Measurements from ENCODE around the gene THOC7.

DNA sequence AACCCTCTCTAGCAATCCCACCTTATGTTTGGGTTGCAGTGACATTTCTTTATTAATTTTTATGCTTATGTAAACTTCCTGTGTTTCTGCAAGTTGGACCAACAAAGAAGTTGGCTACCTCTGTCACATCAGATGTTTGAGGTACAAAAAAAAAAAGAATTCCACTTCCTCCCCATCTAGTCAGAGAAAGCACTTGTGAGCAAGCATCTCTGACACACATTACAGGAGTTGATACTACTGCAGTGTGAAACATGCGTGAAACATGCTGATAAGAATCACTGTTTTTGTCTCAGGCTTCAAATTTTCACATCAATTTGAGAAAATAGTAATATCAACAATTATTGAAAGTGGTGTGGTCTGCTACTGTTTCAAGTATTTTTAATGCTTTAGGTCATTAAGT, 47.3 kb upstream of the THOC7 start:
- TF ChIP-seq, protein P1, sequence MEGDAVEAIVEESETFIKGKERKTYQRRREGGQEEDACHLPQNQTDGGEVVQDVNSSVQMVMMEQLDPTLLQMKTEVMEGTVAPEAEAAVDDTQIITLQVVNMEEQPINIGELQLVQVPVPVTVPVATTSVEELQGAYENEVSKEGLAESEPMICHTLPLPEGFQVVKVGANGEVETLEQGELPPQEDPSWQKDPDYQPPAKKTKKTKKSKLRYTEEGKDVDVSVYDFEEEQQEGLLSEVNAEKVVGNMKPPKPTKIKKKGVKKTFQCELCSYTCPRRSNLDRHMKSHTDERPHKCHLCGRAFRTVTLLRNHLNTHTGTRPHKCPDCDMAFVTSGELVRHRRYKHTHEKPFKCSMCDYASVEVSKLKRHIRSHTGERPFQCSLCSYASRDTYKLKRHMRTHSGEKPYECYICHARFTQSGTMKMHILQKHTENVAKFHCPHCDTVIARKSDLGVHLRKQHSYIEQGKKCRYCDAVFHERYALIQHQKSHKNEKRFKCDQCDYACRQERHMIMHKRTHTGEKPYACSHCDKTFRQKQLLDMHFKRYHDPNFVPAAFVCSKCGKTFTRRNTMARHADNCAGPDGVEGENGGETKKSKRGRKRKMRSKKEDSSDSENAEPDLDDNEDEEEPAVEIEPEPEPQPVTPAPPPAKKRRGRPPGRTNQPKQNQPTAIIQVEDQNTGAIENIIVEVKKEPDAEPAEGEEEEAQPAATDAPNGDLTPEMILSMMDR (IDR thresholded peaks at IDR 0.05), result no peak
- TF ChIP-seq EZH2phosphoT487 (IDR thresholded peaks at IDR 0.05), result no peak
